NCI-H2171 (cell line): Measurements from ENCODE around the gene OR10C1.
"Not testable (repeated sequence)": the region's sequence is repeated elsewhere in the genome, so short reads cannot be mapped to it uniquely, and the experiment has no call there.

Experiments
- DNase-seq: peaks from one replicate; lab custom pipeline; 2025; lab: John Stamatoyannopoulos, UW

The OR10C1 gene, protein sequence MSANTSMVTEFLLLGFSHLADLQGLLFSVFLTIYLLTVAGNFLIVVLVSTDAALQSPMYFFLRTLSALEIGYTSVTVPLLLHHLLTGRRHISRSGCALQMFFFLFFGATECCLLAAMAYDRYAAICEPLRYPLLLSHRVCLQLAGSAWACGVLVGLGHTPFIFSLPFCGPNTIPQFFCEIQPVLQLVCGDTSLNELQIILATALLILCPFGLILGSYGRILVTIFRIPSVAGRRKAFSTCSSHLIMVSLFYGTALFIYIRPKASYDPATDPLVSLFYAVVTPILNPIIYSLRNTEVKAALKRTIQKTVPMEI

DNA sequence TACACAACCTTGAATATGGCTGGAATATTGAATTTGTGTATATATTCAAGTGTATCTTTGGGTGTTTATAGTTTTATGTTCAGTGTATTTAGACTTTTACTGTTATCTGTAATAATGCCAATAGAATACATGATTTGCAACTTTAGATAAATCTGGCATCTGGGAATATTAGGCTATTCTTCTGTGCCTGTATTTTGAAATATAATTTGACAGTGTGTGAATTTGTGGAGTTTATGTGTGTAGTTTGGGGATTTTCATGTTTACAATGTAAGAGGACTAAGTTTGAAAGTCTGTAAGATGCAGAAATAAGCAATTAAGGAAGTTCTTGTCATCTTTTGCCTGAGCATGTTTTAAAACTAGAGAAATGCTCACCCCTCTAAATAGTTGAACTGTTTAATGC is at the start of gene OR10C1:
Gene OR10C1 (plus strand): TSS at position 301 of the 400 bp plus-strand sequence. CDS start 710 bp downstream, outside the sequence.
- no peak for DNase-seq

DNA sequence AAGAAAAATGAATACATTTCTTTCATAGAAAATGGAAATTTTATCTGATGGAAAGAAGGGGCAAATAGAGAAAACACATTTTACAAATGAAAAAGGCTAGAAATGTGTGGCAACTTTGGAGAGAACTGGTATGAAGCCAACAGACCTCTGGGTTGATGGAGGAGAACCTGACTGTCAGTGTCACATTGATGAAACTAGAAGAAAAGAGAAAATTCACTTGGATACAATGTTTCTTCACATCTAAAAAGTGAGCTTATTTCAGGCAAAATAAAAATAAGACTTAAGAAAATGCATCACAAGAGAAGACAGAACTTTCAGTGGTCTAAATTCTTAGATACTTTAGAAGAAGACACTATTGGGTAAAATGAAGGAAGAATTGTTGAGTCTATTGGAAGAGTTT is 43.8 kb upstream of the OR10C1 start, which contains the start of gene OR12D2:
Gene OR12D2 (plus strand): TSS at position 301 of the 400 bp plus-strand sequence. CDS start 1,069 bp downstream, outside the sequence.
- DNase-seq: no peak

- no peak for DNase-seq
Observed at GRCh38 chr6:29399525-29399924, 39.6 kb upstream of the OR10C1 start.

DNA sequence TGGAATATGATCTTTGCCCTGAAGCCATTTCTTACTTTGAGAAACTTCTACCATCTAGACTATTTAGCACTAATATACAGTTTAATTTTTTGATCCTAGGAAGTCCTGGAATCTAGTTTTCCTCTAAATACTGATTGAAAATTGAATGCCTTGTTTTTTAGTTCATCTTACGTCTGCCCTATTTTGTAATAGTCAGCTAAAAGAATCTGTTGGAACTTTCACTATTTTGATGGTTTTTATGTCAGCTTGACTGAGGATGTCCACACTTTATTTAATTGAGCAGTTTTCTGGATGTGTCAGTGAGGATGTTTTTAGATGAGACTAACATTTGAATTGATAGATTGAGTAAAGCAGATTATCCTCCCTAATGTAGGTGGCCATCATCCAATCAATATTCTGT is 35.3 kb upstream of the OR10C1 start:
- DNase-seq: no peak

GRCh38 chr6:29414588-29414987 is 24.5 kb upstream of the OR10C1 start, which contains the start of gene OR12D1:
Gene OR12D1, plus strand, starts transcription at chr6:29414928.
- no peak for DNase-seq

GRCh38 chr6:29419516-29419915 is 19.6 kb upstream of the OR10C1 start:
- DNase-seq: no peak

DNA sequence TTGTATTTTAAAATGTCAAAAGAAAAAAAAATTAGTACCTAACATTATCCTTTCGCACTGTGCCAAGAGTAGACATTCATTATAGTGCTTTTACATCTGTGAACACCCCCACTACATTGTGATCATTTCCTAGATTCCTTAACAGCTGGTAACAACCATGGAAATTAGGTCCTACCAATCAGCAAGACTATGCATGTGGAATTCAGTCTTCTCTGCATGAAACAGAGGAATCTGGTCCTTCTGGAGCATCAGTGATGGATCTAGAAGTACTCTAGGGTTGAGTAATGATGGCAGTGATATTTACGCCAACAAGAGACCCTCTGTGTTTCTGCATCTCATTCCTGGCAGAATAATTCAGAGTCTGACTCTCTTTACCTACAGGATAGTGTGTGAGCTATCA is 14.9 kb upstream of the OR10C1 start:
- no peak for DNase-seq

GRCh38 chr6:29424575-29424974 is 14.5 kb upstream of the OR10C1 start:
- DNase-seq: no peak

DNA sequence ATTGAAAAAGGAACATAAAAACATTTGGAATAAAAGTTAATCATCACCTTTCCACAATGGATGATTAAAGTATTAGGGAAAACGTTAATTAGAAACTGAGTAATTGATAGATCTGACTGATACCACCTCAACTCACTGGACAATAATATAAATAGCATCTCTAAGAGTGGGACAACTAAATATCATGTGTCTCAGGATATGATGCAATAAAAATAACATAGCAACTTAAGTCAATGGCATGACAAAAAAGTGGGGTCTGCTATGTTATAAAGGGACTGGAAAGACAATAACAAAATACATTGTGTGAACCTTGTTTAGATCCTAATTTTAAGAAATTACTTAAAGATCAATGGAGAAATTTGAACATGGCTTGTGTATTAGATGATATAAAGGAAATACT is 14.0 kb upstream of the OR10C1 start:
- no peak for DNase-seq

- no peak for DNase-seq
Observed at GRCh38 chr6:29426654-29427053, 12.5 kb upstream of the OR10C1 start.

DNA sequence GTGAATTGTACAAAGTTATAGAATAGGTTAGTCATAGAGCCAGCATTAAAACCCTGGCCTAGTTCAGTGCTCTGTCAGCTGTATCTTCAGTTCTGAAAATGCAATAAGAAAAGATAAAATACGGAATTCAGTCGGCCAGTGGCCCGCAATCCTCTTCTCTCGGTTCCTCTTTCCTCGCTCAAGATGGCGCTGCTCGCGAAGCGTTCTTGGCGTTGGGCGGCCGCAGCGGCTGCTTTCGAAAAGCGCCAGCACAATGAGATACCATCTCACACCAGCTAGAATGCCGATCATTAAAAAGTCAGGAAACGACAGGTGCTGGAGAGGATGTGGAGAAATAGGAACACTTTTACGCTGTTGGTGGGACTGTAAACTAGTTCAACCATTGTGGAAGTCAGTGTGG is 2.4 kb upstream of the OR10C1 start:
- DNase-seq: not testable (repeated sequence)

GRCh38 chr6:29442719-29443118 is 3.6 kb downstream of the OR10C1 start:
- DNase-seq: no peak

DNA sequence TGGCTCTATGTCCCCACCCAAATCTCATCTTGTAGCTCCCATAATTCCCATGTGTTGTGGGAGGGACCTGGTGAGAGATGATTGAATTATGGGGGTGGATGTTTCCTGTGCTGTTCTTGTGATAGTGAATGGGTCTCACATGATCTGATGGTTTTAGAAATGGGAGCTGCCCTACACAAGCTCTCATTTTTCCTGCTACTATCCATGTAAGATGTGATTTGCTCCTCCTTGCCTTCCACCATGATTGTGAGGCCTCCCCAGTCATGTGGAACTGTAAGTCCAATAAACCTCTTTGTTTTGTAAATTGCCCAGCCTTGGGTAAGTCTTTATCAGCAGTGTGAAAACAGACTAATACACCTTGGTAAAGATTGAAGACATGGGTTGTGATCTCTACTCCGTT is 4.9 kb downstream of the OR10C1 start:
- not testable (repeated sequence) for DNase-seq

GRCh38 chr6:29447670-29448069 is 8.6 kb downstream of the OR10C1 start:
- DNase-seq: no peak

DNA sequence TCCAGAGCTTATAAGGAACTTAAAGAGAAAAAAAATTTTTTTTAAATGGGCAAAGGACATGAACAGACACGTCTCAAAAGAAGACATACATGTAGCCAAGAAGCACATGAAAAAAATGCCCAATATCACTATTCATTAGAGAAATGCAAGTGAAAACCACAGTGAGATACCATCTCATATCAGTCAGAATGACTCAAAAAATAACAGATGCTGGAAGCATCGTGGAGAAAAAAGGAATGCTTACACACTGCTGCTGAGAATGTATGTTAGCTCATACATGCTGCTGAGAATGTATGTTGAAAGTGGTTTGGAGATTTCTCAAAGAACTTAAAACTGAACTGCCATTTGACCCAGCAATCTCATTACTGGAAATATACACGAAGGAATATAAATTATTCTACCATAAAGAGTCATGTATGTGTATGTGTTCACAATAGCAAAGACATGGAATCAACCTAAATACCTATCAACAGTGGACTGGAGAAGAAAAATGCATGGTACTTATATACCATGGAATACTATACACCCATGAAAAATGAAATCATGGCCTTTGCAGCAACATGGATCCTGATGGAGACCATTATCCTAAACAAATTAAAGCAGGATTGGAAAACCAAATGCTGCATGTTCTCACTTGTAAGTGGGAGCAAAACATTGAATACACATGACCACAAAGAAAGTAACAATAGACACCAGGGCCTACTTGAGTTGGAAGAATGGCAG is 12.5 kb downstream of the OR10C1 start:
- DNase-seq: no peak

DNA sequence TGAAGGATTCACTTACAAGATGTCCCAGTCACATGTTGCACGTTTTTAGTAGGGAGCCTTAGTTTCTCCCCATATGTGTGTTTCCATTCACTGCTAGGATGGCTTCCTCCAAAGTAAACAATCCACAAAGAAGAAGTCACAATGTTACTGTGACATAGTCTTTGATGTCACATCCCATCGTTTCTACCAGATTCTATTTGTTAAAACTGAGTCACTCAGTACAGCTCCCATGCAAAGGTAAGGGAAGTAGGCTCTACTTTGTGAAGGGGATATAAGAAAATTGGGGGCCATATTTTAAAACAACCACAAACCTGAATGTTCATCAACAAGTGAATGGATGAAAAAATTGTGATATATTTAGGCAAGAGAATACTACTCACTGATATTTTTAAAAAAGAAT is 17.9 kb downstream of the OR10C1 start, which contains the start of the genes OR11A1 and OR2H1:
Gene OR11A1 (minus strand): TSS at position 101 of the 400 bp plus-strand sequence. CDS start 29,430 bp downstream, outside the sequence.
Gene OR2H1 (plus strand): TSS at position 185 of the 400 bp plus-strand sequence. CDS start 4,615 bp downstream, outside the sequence.
- DNase-seq: no peak

- no peak for DNase-seq
Observed at GRCh38 chr6:29461021-29461814, 22.1 kb downstream of the OR10C1 start.

- DNase-seq: no peak
Observed at GRCh38 chr6:29462022-29462421, 22.9 kb downstream of the OR10C1 start.

GRCh38 chr6:29465279-29465678 is 26.2 kb downstream of the OR10C1 start:
- no peak for DNase-seq

DNA sequence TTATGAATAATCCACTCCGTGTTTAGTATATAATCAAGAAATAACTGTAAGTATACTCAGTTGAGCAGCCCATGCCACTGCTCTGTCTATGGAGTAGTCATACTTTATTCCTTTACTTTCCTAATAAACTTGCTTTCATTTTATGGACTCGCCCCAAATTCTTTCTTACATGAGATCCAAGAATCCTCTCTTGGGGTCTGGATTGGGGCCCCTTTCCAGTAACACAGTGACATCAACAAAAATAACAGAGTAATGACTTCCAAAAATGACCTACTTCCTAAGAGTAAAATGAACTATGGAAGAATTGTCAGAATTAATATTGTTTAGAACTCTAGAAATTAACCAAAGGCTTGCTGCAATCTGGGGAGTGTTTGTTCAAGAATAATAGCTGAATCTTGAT is 26.7 kb downstream of the OR10C1 start:
- DNase-seq: no peak

DNA sequence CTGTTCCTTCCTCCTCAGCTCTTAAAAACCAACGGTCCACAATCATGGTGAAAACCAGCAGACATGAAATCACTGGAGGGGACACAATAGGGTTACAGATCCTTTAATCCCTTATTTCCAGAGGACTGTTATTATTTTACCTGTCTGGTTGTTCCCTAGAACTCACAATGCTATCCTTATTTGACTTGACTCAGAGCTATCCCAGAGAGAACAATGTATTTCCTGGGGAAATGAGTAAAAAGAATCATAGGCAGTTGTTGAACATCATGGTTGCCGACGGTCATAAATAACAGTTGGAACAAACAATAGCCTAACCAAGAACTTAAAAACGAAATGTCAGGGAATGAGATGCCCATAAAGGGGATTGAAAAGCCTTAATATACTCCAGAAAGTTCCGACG is 27.1 kb downstream of the OR10C1 start:
- no peak for DNase-seq

DNA sequence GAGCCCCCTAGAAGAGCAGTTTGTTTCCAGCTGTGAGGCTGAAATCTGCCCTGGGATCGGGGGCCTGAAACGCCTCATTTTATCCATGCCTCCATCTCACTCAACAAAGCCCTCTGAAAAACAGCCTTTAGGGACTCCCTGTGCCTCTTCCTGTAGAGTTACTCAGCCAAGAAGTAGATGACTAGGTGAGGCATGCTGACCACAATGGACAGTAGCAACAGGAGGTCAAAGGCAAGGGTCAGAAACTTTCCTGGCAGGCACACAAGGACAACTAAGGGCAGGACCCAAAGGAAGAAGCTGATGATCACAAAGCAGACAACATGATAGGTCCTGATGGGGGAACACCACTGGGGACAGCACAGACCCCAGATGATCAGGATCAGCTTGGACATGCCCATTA is 35.9 kb downstream of the OR10C1 start:
- DNase-seq: no peak
